ENCODE measurements around the gene SNX18.

Gene SNX18

DNA sequence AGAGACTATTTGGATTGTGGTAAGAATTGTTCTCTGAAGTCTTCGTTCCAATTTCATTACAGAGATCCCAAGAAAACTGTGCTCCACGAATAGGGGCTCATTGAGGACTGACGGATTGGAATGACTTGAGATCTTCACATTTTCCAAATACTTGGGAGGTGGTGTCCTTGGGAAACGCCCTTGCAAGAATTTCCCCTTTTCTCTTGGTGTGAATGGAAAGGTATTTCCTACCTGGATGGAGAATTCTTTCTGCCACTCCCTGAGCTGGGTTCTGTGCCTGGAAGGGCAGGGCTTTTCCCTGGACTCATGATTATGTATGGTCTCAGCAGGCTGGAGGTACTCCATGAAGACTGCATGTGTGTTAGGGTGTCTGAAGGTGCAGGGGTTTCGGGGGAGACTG, 53.9 kb downstream of the SNX18 start:
- intact Hi-C loops (cut with DNase I), result no loop called here
- no peak for DNase-seq

DNA sequence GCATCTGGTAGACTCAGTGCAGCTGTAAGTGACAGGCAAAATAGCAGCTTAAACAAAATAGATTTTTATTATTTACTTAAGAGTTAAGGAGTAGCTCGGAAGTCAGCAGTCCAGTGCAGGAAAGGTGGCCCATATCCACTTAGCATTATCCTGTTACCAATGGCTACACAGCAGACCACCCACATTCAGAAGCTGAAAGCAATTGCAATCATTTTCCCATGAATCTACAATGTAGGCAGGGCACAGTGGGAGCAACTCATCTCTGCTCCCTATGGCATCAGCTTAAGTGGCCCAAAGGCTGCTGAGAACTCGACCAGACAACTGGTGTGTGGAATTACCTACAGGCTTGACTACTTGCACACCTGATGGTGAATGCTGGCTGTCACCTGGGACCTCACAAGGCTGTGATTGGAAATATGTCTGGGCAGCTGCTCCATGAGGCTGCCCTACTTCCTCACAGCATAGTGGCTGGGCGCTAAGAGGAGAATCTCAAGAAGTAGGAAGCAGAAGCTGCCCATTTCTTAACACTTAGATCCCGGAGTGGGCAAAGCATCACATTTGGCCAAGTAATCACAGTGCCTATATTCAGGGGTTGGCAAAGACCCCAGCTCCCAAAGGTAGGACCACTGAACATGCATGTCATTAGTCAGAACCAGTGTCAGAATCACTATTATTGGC, 56.4 kb downstream of the SNX18 start:
- intact Hi-C loops (cut with DNase I), result no loop called here
- no peak for DNase-seq

DNA sequence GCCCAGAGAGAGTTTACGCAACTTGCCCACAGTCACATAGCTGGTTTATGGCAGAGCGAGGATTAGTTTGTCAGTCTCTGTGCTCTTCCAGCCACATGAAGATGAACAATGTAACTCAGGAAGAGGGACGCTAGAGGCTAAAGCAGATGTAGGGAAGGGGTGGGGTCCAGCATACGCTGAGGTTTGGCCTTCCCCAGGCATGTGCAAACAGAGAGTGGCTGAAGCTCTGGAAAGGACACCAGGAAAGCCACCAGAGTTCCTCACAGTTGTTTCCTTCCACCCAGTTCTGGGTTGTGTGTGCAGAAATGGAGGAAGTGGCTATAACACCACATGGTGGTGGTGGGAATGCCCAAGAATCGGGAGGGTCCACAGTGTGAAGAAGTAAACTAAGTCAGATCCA, 60.0 kb downstream of the SNX18 start:
- intact Hi-C loops (cut with DNase I), result no loop called here
- DNase-seq, result no peak

DNA sequence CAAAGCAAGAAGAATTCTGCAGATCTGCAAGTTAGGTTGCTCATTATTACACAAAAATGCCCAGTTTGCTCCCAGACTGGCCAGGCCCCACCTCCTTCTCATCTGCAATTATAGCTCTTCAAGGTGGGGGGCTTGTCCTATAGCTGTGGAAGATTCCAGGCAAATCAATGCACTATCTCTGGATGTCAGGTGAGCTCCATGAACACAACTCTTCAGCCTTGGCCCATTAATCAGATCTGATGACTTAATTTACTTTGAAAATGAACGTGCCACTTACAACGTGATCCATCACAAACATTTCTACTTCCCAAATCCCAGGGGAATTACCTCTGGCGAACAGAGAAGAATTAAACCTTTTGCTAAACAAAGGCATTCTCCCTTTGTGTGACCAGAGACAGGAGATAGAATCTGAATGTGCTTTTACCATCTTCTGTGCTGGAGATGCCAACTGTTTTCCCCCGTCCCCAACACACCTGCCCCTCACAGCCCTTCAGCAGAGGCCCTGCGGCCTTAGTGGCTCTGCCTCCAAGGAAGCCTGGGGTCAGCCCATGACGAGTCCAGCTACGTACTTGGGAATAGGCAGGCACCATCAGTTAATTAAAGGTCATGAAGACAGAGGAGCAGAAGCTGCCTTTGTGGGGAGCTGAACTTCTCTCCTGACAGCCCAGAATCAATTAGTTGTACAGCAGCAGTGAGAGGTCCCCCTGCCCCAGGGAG, 60.5 kb downstream of the SNX18 start:
- DNase-seq, result no peak
- intact Hi-C loops (cut with DNase I), result no loop called here

DNA sequence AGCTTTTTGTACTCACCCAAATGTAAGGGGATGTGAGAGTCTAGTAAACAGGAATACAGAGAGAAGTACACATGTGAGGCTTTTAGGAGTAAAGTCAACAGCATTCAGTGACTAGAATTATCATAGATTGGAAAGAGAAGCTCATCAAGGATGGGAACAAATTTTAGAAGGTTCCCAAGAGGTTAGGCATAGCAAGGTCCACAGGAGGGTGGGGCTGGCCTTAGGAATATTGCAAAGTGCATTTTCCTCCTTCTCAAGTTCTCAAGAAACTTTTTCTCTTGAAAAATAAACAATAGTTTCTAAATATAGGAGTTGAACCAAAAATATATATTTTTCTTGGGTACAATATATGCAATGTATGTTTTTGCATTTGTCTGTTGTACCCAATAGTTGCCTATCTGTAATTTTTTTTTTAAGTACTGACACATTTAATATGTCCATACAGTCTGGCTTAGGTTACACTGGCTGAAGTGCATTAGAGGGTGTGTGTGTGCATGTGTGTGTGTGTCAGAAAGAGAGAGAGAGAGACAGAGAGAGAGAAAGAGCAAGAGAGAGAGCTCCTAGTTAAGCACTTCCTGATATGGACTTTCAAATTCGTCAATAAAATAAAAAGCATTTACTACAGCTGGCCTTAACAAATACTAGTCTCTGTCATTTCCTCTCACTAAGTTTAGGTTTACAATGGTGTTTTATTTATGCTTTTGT, 62.2 kb downstream of the SNX18 start:
- intact Hi-C loops (cut with DNase I), result no loop called here
- no peak for DNase-seq

DNA sequence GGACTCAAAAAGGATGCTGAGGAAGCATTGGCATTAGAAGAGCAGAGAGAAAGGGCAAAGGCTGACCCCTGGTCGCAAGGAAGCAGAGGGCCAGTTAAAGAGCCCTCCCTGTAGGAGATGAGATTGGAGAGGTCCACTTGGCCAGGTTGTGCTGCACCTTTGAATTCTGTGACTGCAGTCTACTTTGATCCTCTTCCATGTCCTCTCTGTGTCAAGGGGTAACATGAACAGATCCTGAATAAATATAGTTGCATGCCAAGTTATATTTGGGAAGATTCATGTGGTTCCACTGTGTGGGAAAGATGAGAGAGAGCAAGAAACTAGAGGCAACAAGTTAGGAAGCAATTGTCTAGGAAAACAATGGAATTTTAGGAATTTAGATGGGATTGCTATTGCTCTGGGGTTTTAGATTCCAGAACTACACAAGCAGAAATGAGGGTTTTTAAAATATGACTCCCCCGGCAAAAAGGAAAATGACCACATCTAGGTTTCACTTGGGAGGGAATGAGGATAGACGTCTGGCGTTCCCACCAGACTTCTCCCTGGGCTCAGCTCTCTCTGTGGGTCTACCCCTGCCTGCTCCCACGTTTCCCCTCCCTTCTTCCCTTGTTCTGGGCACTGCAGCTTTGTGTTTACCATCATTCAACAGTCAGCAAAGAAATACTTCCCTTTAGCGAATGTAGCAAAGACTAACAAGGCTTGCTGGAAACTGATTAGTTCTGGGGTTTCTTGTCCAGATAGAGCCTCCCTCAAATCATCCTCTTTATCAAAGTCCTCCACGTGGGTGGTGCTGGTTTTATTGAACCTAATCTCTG, 63.6 kb downstream of the SNX18 start:
- intact Hi-C loops (cut with DNase I), result no loop called here
- no peak for DNase-seq

DNA sequence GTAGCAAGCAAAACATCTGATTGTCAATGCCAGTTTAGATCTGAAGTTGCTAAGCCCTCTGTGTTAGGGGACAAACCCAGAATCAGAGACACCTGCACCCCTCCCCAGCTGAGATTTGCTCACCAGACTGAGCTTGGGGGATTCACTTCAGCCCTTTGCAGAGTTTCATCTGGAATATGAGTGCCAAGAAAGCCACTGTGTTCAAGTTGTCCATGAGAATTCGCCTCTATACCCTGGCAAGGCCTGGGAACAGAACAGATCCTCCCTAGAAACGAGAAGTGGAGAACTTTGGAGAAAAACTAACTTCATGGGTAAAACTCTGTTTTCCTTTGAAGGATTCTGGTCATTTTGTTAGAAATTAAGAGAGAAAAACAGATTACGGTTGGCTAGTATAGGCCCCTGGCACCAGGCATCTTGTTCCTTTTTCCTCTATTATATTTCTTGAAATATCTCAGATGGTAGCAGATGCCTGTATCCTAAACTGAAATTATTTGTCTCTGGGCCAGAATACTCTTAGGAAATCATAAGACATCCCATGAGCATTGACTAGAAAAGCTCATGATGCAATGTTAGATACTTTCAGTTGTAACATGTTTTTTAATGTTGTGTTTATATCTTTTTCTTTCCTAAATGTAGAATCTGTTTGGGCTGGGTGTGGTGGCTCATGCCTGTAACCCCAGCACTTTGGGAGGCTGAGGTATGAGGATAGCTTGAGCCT, 64.4 kb downstream of the SNX18 start:
- intact Hi-C loops (cut with DNase I), result no loop called here
- no peak for DNase-seq

DNA sequence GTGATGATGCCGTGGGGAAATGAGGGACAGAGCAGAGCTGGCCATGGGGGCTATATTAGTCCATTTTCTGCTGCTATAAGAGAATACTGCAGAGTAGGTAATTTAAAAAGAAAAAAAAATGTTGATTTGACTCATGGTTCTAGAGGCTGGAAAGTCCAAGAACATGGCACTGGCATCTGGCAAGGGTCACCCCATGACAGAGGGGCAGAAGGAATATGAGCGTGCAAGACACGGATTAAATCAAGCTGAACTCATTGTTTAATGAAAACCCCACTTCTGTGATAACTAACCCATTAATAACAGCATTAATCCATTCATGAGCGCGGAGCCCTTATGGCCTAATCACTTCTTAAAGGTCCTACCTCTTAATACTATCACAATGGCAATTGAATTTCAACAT, 68.8 kb downstream of the SNX18 start:
- intact Hi-C loops (cut with DNase I), result no loop called here
- DNase-seq, result no peak

DNA sequence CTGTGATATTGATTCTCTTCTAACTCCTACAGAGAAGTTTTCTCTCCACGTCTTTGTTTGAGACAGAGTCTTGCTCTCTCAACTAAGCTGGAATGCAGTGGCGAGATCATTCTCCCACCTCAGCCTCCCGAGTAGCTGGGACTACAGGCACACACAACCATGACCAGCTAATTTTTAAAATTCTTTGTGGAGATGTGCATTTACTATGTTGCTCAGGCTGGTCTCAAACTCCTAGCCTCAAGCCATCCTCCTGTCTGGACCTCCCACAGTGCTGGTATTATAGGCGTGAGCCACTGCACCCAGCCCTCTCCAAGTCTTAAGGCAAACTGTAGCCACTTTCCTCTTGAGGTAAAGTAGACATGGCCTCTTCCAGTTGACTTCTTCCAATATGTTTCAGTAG, 72.2 kb downstream of the SNX18 start:
- intact Hi-C loops (cut with DNase I), result no loop called here
- DNase-seq, result no peak

DNA sequence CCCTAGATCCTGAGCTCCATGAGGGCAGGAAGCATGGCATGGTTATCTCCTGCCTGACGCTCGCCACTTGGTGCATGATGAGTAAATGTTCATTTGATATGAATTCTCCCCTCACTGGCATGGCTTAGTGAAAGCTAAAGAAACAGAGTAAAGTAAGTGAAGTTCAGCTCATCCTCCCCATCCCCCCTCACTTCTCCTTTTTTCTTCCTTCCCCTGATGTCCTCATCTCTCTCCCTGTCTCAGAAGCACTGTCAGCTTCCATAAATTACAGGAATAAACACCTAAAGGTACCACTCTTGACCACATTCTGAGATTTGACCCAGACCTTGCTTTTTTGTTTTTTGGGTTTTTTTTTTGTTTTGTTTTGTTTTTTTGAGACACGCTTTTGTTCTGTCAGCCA, 73.3 kb downstream of the SNX18 start:
- intact Hi-C loops (cut with DNase I), result no loop called here
- DNase-seq, result no peak

DNA sequence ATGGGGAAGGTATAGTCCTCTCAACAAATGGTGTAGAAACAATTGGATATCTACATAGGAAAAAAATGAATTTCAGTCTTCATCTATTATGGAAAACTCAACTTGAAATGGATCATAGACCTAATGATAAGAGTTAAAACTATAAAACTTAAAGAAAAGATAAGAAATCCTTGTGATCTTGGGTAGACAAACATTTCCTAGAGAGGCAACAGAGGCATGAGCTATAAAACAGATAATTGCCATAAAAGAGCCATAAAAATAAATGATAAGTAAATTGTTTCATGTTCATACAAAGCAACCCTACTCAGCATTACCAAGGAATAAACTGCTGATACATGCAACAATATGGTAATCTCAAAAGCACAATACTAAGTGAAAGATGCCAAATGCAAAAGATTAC, 76.2 kb downstream of the SNX18 start:
- DNase-seq, result no peak
- intact Hi-C loops (cut with DNase I), result no loop called here

DNA sequence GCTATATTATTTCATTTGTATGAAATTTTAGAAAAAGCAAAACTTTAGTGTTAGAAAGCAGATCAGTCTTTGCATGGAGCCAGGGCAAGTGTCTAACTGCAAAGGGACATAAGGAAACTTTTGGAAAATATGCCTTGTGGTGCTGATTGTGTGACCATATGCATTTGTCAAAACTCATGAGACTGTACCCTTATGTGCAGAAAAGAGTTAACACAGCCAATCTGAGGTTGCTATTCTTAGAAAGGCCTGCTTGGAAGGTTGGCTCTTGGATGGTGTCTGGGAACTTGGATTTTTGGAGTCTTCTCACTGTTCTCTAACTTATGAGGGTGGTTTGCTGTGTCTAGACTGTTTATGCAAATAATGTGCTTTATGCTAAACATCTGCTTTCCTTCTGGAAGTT, 76.6 kb downstream of the SNX18 start:
- no peak for DNase-seq
- intact Hi-C loops (cut with DNase I), result no loop called here

DNA sequence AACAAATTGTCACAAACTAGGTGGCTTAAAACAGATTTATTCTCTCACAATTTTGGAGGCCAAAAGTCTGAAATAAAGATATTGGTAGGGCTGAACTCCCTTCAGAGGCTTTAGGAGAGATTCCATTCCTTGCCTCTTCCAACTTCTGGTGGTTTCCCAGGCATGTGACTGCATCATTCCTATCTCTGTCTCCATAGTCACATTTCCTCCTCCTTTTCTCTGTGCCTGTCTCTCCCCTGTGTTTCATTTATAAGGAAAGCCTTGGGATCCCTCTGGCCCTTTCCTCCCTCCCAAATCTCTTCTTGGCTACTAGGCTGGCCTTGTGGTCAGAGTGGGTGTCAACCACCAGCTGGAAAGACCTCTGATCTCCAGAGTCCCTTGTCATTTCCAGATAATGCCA, 78.2 kb downstream of the SNX18 start:
- intact Hi-C loops (cut with DNase I), result no loop called here
- no peak for DNase-seq

All from posterior cingulate gyrus (tissue), 11 donors.